C4-2B (cell line): ENCODE data around the gene ZNF316.

Experiments used
- CTCF ChIP-seq: fragments of 450-650 bp; conservative IDR thresholded peaks from 2 replicates; pipeline ENCODE4 v1.5.1; 2017; ENCODE audit warnings: mild to moderate bottlenecking
- ZFX ChIP-seq: fragments of 450-650 bp; IDR thresholded peaks from 2 replicates; pipeline ENCODE4 v1.6.1; 2017

- TF ChIP-seq CTCF (no peak), ZFX (no peak)
Observed at GRCh38 chr7:6691609-6692106, 54.5 kb downstream of the ZNF316 start.
